Measurements from ENCODE around the gene IL1F10.
"Not testable (repeated sequence)": the region's sequence is repeated elsewhere in the genome, so short reads cannot be mapped to it uniquely, and the experiment has no call there.

Gene IL1F10

GRCh38 chr2:113081488-113082210 lies 13.9 kb downstream of the IL1F10 start:
- DNase-seq = no peak

GRCh38 chr2:113083296-113083695 lies 15.5 kb downstream of the IL1F10 start:
- DNase-seq = peak; percentile 90 to 93

DNA sequence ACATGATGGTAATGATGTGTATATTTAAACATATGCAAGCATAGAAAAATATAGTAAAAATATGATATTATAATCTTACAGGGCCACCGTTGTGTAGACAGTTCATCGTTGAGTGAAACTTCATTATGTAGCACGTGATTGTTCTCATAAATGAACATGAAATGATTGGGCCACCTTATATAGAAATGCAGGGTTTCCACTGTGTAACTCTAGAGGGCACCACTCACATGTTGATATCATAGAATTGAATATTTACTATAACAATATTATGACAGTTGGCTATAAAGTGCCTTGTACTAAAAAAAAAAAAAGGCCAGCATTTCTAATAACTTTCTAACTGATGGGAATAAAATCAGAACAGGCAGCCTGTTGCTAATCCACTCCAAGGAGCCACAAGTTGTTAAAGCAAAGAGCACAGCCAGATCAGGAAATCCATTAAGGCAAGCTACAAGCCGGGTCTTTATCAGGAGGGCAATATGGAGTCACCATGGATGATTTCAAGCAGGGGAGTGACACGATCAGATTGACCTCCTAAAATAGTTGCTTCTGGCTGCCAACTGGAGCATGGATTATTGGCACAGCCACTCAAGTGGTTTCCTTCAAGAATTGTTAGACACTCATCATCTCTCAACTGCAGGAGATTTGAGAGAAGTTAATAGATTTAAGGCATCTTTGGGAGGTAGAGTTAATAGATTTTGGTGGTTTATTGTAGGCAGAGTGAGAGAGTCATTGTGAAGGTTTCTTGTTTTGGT lies 16.7 kb downstream of the IL1F10 start:
- peak; percentile 54 to 76 for DNase-seq

GRCh38 chr2:113085542-113085941 lies 17.8 kb downstream of the IL1F10 start:
- DNase-seq = no peak

GRCh38 chr2:113088213-113088992 lies 20.6 kb downstream of the IL1F10 start:
- peak; percentile 45 to 61 for DNase-seq

DNA sequence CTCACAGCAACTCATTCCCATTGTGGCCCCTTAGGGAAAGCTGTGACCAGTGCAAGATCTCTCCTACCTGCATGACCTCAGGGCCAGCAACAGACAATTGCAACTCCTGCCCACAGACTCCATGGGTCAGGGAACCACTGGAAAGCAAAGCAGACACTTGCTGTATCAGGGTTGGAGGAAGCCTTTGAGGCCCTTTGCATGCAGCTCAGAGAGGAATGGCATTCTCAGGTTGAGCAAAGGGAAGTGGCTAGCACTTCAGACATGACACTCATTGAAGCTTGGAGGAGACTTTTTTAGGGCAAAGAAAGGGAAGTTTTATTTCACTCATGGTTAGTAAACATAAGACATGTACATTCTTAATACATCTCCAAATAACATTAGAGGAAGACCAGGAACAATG lies 22.1 kb downstream of the IL1F10 start:
- peak; percentile 75 to 84 for DNase-seq

- DNase-seq = peak; percentile 40 to 53
These were observed 23.6 kb downstream of the IL1F10 start for GRCh38 chr2:113091231-113091896.

DNA sequence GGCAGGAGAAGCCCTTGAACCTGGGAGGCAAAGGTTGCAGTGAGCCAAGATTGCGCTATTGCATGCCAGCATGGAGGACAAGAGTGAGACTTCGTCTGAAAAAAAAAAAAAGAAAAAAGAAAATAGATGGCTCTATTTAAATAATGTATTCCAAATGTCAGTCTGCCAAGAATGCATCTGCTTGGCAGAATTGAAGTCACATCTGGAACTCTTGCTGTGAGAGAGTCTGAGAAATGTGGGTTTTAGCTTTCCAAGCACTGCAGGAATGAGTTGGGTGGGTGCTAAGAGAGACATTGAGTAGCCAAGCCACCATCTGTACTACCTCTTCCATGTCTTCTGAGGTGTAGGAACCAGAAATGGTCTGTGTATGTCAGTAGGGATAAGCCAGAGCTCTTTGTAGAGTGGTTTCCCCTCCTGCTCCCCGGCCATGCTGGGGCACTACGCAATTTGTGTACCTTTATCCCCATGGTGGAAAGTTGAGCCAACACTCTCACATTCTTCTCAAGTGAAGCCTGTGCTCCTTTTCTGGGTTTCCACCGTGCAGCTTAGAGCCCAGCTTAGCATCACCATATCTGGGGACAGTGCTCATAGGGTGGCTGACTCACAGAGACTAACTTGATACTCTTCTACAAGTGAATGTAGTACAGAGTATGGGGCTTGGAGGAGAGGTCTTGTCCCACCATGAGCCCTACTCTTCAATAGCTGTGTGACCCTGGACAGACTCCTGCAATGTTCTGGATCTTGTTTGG lies 25.3 kb downstream of the IL1F10 start:
- DNase-seq = no peak

GRCh38 chr2:113093613-113093977 lies 25.8 kb downstream of the IL1F10 start:
- peak; percentile 65 to 67 for DNase-seq

DNA sequence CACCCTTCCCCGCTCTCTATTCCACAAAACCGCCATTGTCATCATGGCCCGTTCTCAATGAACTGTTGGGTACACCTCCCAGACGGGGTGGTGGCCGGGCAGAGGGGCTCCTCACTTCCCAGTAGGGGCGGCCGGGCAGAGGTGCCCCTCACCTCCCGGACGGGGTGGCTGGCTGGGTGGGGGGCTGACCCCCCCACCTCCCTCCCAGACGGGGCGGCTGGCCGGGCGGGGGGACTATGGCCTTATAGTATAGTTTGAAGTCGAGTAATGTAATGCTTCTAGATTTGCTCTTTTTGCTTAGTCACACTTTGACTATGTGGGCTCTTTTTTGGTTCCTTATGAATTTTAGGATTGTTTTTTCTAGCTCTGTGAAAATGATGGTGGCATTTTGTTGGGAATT lies 28.5 kb downstream of the IL1F10 start:
- not testable (repeated sequence) for DNase-seq

DNA sequence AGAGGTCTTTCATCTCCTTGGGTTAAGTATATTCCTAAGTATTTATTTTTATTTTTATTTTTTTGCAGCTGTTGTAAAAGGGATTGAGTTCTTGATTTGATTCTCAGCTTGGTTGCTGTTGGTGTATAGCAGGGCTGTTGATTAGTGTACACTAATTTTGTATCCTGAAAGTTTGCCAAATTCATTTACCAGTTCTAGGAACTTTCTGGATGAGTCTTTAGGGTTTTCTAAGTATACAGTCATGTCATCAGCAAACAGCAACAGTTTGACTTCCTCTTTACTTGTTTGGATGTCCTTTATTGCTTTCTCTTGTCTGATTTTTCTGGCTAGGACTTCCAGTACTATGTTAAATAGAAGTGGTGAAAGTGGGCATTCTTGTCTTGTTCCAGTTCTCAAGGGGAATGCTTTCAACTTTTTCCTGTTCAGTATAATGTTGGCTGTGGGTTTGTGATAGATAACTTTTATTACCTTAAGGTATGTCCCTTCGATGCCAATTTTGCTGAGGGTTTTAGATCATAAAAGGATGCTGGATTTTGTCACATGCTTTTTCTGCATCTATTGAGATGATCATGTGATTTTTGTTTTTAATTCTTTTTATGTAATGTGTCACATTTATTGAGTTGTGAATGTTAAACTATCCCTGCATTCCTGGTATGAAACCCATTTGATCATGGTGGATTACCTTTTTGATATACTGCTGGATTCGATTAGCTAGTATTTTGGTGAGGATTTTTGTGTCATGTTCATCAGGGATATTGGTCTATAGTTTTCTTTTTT lies 29.3 kb downstream of the IL1F10 start:
- peak in 1 of 2 donors; percentile 62 for DNase-seq

DNA sequence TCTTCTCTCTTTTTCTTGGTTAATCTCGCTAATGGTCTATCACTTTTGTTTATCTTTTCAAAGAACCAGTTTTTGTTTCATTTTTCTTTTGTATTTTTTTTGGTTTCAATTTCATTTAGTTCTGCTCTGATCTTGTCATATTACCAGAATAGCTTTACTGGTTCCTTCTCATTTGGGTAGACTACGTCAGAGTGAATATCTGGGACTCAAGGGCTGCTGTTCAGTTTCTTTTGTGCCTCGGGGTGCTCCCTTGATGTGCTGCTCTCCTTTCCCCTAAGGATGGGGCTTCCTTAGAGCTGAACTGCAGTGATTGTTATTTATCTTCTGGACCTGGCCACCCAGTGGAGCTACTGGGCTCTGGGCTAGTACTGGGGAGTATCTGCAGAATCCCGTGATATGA lies 30.3 kb downstream of the IL1F10 start:
- peak in 1 of 2 donors; percentile 39 for DNase-seq

DNA sequence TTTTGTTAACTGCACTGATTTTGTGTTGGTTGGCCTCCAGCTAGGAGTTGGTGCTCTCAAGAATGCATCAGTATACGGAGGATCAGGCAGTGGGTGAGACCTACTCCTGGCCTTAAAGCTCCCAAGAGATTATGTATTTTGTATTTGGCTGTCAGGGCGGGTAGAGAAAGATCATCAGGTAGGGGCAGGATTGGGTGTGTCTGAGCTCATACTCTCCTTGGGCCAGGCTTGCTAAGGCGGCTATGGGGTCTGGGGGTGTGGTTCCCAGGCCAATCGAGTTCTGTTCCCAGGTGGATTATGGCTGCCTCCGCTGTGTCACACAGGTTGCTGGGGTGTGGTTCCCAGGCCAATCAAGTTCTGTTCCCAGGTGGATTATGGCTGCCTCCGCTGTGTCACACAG lies 30.8 kb downstream of the IL1F10 start:
- no peak for DNase-seq

DNA sequence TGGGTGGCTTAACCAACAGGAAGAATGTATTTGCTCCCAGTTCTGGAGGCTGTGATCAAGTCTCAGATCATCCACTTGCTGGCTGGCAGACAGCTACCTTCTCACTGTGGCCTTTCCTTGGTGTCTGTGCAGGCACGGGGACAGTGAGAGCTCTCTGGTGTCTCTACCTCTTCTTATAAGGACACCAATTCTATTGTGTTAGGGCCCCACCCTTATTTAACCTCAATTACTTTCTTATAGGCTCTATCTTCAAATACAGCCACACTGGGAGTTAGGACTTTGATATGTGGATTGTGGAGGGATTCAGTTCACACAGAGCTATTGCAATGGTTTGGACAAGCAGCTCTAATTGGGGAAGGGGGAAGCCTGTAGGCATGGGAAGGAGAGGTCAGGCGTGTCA lies 34.4 kb downstream of the IL1F10 start:
- no peak for DNase-seq

DNA sequence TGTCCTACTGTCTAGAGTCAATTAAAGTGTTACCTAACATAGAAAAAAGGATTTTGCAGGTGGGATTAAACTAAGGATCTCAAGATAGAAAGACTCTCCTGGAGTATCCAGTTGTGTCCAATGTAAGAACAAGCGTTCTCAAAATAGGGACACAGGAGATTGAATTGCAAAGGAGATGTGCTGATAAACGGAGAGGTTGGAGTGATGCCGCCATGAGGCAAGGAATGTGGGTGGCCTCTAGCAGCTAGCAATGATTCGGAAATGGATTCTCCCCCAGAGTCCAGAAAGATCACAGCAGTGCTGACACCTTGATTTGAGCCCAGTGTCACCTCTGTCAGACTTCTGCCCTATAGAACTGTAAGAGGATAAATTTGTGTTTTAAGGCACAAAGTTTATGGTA lies 35.5 kb downstream of the IL1F10 start:
- no peak for DNase-seq

DNA sequence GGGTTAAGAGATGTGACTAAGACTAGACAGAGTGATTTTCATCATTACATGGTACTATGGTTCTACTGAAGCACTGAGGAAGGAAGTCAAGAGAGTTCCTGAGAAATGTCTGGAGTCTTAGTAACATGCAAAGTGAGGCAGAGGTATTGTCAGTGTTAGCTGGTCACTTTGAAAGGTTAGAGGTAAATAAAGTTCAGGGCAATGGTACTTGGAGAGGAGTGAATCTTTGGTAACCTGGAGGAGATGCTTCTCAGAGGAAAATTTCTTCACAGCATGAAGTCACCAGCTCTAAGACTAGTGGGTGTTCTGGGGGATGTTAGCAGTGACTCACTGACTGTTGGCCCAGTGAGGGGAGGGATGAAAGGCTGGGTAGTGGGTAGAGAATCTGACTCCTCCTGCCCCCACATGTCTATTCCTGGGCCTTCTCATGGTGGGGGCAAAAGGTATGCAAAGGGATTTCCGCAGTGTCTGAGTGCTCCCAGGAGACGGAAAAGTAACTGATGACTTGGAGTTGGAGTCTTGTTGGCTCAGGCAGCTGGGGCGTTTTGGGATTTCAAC lies 36.4 kb downstream of the IL1F10 start:
- peak; percentile 90 to 94 for DNase-seq

GRCh38 chr2:113105047-113105785 lies 37.4 kb downstream of the IL1F10 start:
- DNase-seq = peak; percentile 68 to 78

GRCh38 chr2:113111121-113111520 lies 43.4 kb downstream of the IL1F10 start:
- DNase-seq = no peak

GRCh38 chr2:113111823-113112287 lies 44.1 kb downstream of the IL1F10 start:
- peak; percentile 64 to 85 for DNase-seq

GRCh38 chr2:113112441-113112840 lies 44.7 kb downstream of the IL1F10 start:
- DNase-seq = peak in 1 of 2 donors; percentile 55
